H1 (cell line): ENCODE measurements around the gene KLF16. TPM values are rescaled to one million over a fixed set of nuclear protein-coding genes. Genes with fewer than 3 reads are reported as not detected.

Experiments
- CBX8 ChIP-seq: fragments of 300-800, 300-1000 bp; sonication (generic); IDR thresholded peaks from 2 replicates; pipeline ENCODE4 v1.7.1; 2016; ENCODE audit warnings: low read depth, low read length, borderline replicate concordance
- KDM1A ChIP-seq: fragments of 200-600, 300-600 bp; sonication (generic); IDR thresholded peaks from 2 replicates; pipeline ENCODE4 v1.7.1; 2016; ENCODE audit warnings: mild to moderate bottlenecking, low read length, borderline replicate concordance
- MAX ChIP-seq: IDR thresholded peaks from 2 replicates; pipeline ENCODE4 v1.6.1; 2012; ENCODE audit warnings: inconsistent platforms
- NANOG ChIP-seq: IDR thresholded peaks from 2 replicates; pipeline ENCODE4 v1.6.1; 2011; ENCODE audit warnings: low read length, low read depth, mild to moderate bottlenecking, inconsistent platforms; ENCODE audit not compliant: insufficient read depth, poor library complexity, severe bottlenecking
- TAF7 ChIP-seq: optimal IDR thresholded peaks from 2 replicates; pipeline ENCODE3; 2011; ENCODE audit warnings: low read depth, mild to moderate bottlenecking, inconsistent platforms, low read length, moderate library complexity, borderline replicate concordance
- TBP ChIP-seq: IDR thresholded peaks from 2 replicates; pipeline ENCODE4 v1.6.1; 2011; ENCODE audit warnings: low read depth, low read length, improper control_type of control experiment
- polyA plus RNA-seq, 7 experiments: library from polyadenylated mRNA; depleted of rRNA in 3 of 7; stranded (reverse) in 5 of 7; unstranded in 2 of 7; fragments of >200 nt in 5 of 7; fragments of 200-250 nt in 2 of 7; gene quantifications; 1 replicate in 5 of 7; 2 replicates in 1 of 7; 4 replicates in 1 of 7; pipeline versions ENCODE4 v1.2.1 to v1.2.3, GENCODE V29; 2011 to 2013; ENCODE audit warnings: missing spikeins in 2 of 7, mixed read lengths in 2 of 7
- total RNA-seq: library from RNA; stranded (reverse); fragmentation: NEBNext Ultra II Directional; extraction: Animal tissue kit (Norgen Biotek cat#: 25700); gene quantifications from 2 replicates; pipeline ENCODE4 v1.2.1, GENCODE V29; 2021
- TF ChIP-seq, protein P1 (sequence below): IDR thresholded peaks from 2 replicates; pipeline ENCODE4 v1.6.1; 2011; ENCODE audit warnings: low read depth, mild to moderate bottlenecking, low read length; ENCODE audit not compliant: insufficient read depth

KLF16 gene
- total and polyA plus RNA-seq, 2 of the 8 experiments (the other 6 are each of a cell fraction or from before 2014, with no cell fraction given), result 14.3 to 45.9 TPM

DNA sequence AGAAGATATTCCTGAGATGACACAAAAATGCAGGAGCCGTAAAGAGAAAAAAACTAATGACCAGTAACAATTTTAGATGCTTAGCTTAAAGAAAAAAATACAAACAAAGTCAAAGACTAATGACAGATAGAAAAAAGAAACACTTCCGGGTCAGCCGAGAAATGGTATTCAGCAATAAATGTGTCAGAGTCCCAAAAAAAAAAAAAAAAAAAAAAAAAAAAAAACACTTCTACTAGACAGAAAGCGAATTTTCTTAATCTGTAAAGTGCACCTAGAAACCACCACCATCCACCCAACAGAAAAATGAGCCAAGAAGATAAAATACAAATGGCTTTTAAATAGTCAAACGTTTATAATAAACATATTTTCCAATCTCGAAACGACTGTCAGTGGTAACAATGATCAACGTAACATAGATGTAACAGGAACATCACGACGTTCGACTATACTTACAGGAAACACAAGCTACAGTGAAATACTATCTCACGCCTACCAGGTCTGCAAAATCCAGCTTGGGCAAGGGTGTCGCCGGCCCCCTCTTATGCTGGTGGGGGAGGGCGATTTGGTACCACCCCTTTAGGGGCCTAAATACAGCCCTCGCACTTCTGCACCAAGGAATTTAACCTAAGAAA, 11.3 kb upstream of the KLF16 start (continued):
- no peak for TF ChIP-seq MAX
- TF ChIP-seq, protein P1, sequence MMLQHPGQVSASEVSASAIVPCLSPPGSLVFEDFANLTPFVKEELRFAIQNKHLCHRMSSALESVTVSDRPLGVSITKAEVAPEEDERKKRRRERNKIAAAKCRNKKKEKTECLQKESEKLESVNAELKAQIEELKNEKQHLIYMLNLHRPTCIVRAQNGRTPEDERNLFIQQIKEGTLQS, result no peak
- no peak for TF ChIP-seq NANOG
- no peak for TF ChIP-seq KDM1A
- TF ChIP-seq CBX8, result no peak
- no peak for TF ChIP-seq TBP
- no peak for TF ChIP-seq TAF7
